ENCODE results near the gene TGIF2.

DNA sequence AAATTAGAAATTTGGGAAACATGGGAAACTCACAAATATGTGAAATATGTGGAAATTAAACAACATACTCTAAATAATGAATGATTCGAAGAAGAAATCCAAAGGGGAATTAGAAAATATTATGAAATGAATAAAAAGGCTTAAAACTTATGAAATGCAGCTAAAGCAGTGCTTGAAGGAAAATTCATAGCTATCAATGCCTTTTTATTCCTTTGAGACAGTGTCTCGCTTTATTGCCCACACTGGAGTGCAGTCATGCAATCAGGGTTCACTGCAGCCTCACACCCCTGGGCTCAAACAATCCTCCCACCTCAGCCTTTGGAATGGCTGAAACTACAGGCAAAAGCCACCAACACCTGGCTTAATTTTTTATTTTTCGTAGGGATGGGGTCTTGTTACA, 7.9 kb upstream of the TGIF2 start:
- TF ChIP-seq, protein P1, sequence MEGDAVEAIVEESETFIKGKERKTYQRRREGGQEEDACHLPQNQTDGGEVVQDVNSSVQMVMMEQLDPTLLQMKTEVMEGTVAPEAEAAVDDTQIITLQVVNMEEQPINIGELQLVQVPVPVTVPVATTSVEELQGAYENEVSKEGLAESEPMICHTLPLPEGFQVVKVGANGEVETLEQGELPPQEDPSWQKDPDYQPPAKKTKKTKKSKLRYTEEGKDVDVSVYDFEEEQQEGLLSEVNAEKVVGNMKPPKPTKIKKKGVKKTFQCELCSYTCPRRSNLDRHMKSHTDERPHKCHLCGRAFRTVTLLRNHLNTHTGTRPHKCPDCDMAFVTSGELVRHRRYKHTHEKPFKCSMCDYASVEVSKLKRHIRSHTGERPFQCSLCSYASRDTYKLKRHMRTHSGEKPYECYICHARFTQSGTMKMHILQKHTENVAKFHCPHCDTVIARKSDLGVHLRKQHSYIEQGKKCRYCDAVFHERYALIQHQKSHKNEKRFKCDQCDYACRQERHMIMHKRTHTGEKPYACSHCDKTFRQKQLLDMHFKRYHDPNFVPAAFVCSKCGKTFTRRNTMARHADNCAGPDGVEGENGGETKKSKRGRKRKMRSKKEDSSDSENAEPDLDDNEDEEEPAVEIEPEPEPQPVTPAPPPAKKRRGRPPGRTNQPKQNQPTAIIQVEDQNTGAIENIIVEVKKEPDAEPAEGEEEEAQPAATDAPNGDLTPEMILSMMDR (IDR thresholded peaks at IDR 0.05; ENCODE audit: low read depth, low read length, poor library complexity, severe bottlenecking): no peak
- no peak for TF ChIP-seq EZH2phosphoT487 (IDR thresholded peaks at IDR 0.05; ENCODE audit: borderline replicate concordance, low read length)
